ENCODE results near the gene PCDH15.

Gene PCDH15

DNA sequence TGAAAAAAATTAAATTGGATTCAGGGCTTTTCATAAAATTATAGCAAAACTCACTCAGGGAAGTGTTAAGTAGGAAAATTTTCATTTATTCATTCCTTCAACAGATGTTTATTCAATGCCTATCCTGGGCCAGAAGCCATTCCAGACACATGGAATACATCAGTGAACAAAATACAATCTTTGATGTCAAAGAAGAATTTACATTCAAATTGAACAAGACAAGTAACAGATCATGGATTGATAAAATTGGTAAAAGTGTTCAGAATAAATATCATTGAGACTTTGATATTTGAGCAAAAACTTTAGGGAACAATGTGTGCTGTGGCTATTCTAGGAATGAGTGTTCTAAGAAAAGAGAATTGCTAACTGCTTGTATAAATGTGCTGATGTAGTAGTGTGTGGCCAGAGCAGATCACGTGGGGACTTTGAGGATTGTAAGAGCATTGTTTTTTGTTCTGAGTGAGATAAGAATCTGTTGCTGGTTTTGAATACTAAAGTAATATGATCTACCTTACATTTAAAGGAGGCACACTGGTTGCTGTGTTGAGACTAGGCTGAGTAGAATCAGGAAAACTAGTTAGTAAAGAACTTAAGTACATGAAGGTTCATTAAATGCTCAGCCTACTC, 957.2 kb downstream of the PCDH15 start:
- TF ChIP-seq EZH2phosphoT487 (IDR thresholded peaks at IDR 0.05; ENCODE audit: low read length) (no peak), EZH2 (optimal IDR thresholded peaks at IDR 0.05; ENCODE audit: low read depth, low read length) (no peak), CTCF (IDR thresholded peaks at IDR 0.05; ENCODE audit: low read length) (no peak)

GRCh38 chr10:53841483-53842145, 959.4 kb downstream of the PCDH15 start:
- no peaks in the 10 kb centered on the region for H3K79me2 ChIP-seq (ENCODE audit: low read length)
- no peaks in the 10 kb centered on the region for H3K9me3 ChIP-seq (replicated peaks; ENCODE audit: insufficient read depth, low read length)
- H3K36me3 ChIP-seq (replicated peaks; ENCODE audit: insufficient read depth, low read length), result no peaks in the 10 kb centered on the region
- TF ChIP-seq EZH2 (optimal IDR thresholded peaks at IDR 0.05; ENCODE audit: low read depth, low read length) (no peak), EZH2phosphoT487 (IDR thresholded peaks at IDR 0.05; ENCODE audit: low read length) (no peak), CTCF (IDR thresholded peaks at IDR 0.05; ENCODE audit: low read length) (no peak)
- DNase-seq, result no peak
- peaks cover 26% of the 10 kb centered on the region for H3K4me1 ChIP-seq (ENCODE audit: low read length)
- no peak overlapping the region for H3K4me3 ChIP-seq (ENCODE audit: low read length)
- no peaks in the 10 kb centered on the region for H3K9me2 ChIP-seq (replicated peaks; ENCODE audit: insufficient read depth, low read length)
- no peak overlapping the region for H2AFZ ChIP-seq (ENCODE audit: low read length)
- no peaks in the 10 kb centered on the region for H3K27me3 ChIP-seq (replicated peaks; ENCODE audit: insufficient read depth, low read length)
- H3F3A ChIP-seq (ENCODE audit: insufficient read depth, low read length), result peaks cover 9% of the 10 kb centered on the region
- H4K20me1 ChIP-seq (ENCODE audit: insufficient read depth, low read length), result no peaks in the 10 kb centered on the region
- no peak overlapping the region for H3K9ac ChIP-seq (ENCODE audit: low read length)
- no peak overlapping the region for H3K4me2 ChIP-seq (ENCODE audit: low read depth, low read length)
- no peak overlapping the region for H3K27ac ChIP-seq (ENCODE audit: low read length)

More for the DNA sequence above, 957.2 kb downstream of the PCDH15 start:
- Histone ChIP-seq H4K20me1 (ENCODE audit: insufficient read depth, low read length) (no peaks in the 10 kb centered on the region), H3F3A (ENCODE audit: insufficient read depth, low read length) (peaks cover 9% of the 10 kb centered on the region), H3K4me1 (ENCODE audit: low read length) (peaks cover 26% of the 10 kb centered on the region), H3K27me3 (replicated peaks; ENCODE audit: insufficient read depth, low read length) (no peaks in the 10 kb centered on the region), H3K4me2 (ENCODE audit: low read depth, low read length) (peak overlapping the region; percentile 25; the same call in 1 of the 2 replicates), H3K9me2 (replicated peaks; ENCODE audit: insufficient read depth, low read length) (no peaks in the 10 kb centered on the region), H3K27ac (ENCODE audit: low read length) (peak overlapping the region; percentile 36; the same call in 1 of the 2 replicates), H3K4me3 (ENCODE audit: low read length) (no peak overlapping the region), H2AFZ (ENCODE audit: low read length) (0 out of 2 replicates have a peak overlapping the region, but pooled peaks have one; percentile 32), H3K9ac (ENCODE audit: low read length) (0 out of 2 replicates have a peak overlapping the region, but pooled peaks have one; percentile 10), H3K79me2 (ENCODE audit: low read length) (no peaks in the 10 kb centered on the region), H3K36me3 (replicated peaks; ENCODE audit: insufficient read depth, low read length) (no peaks in the 10 kb centered on the region), H3K9me3 (replicated peaks; ENCODE audit: insufficient read depth, low read length) (no peaks in the 10 kb centered on the region)
- DNase-seq, result peak; percentile 89

DNA sequence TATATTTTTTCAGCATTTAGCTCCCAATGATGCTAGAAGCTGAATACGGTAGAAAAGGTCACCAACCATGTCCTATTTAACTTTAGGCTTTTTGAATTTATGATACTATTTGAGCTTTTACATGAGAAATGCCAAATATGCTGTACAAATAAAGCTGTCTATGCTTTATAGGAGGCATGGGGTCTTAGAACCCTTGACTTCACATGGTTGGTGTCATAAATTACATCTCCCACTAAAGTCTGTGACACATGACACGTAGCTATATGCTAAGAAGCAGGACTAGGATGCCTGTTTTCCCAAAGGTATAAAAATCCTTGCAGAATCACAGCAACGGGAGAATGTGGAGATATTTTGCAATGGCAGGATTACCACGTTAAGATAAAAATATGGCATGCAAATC, 960.4 kb downstream of the PCDH15 start:
- H3F3A ChIP-seq (ENCODE audit: insufficient read depth, low read length), result peaks cover 9% of the 10 kb centered on the region
- H3K9me3 ChIP-seq (replicated peaks; ENCODE audit: insufficient read depth, low read length), result no peaks in the 10 kb centered on the region
- H2AFZ ChIP-seq (ENCODE audit: low read length), result no peak overlapping the region
- TF ChIP-seq EZH2phosphoT487 (IDR thresholded peaks at IDR 0.05; ENCODE audit: low read length) (no peak), EZH2 (optimal IDR thresholded peaks at IDR 0.05; ENCODE audit: low read depth, low read length) (no peak), CTCF (IDR thresholded peaks at IDR 0.05; ENCODE audit: low read length) (no peak)
- no peak overlapping the region for H3K4me3 ChIP-seq (ENCODE audit: low read length)
- H4K20me1 ChIP-seq (ENCODE audit: insufficient read depth, low read length), result no peaks in the 10 kb centered on the region
- H3K4me1 ChIP-seq (ENCODE audit: low read length), result peaks cover 26% of the 10 kb centered on the region
- H3K9me2 ChIP-seq (replicated peaks; ENCODE audit: insufficient read depth, low read length), result no peaks in the 10 kb centered on the region
- H3K27me3 ChIP-seq (replicated peaks; ENCODE audit: insufficient read depth, low read length), result no peaks in the 10 kb centered on the region
- H3K36me3 ChIP-seq (replicated peaks; ENCODE audit: insufficient read depth, low read length), result no peaks in the 10 kb centered on the region
- no peak overlapping the region for H3K4me2 ChIP-seq (ENCODE audit: low read depth, low read length)
- no peak overlapping the region for H3K27ac ChIP-seq (ENCODE audit: low read length)
- no peak for DNase-seq
- H3K9ac ChIP-seq (ENCODE audit: low read length), result no peak overlapping the region
- H3K79me2 ChIP-seq (ENCODE audit: low read length), result no peaks in the 10 kb centered on the region

All from MM.1S (cell line).